GM12878 (cell line): ENCODE results near the gene TSGA10. TPM values are rescaled to one million over a fixed set of nuclear protein-coding genes. Genes with fewer than 3 reads are reported as not detected.
A peak's percentile ranks its signal among the peaks of the same experiment; 100 is the strongest.
"Not testable (repeated sequence)": the region's sequence is repeated elsewhere in the genome, so short reads cannot be mapped to it uniquely, and the experiment has no call there.

ENCODE experiments used
- ATAC-seq: fragments of 200-7000 bp; cut with Tn5 transposase; 3 replicates; pipeline ENCODE4 v1.9.1; 2020; ENCODE audit warnings: mild to moderate bottlenecking, moderate library complexity
- BruUV-seq: library from RNA; stranded (reverse); fragments of 400-500 nt; replicated peaks from 2 replicates; lab custom pipeline; 2021; lab: Mats Ljungman, UMichigan
- CTCF ChIA-PET: fragments of 300-600 bp; sonication (Branson Sonifier 250); formaldehyde crosslinking; extraction: SDS; loops from one replicate; lab custom pipeline; 2021; ENCODE audit warnings: inconsistent platforms; lab: Yijun Ruan, JAX
- POLR2A ChIA-PET: fragments of 350-600 bp; formaldehyde crosslinking; extraction: SDS; loops from one replicate; lab custom pipeline; 2021; ENCODE audit warnings: inconsistent platforms; lab: Charles Lee
- RAD21 ChIA-PET: fragments of 300-600 bp; sonication (Branson Sonifier 250); formaldehyde crosslinking; loops from one replicate; lab custom pipeline; 2023; ENCODE audit warnings: antibody characterized with exemption; ENCODE audit not compliant: unreplicated experiment; lab: Charles Lee
- SMC1A ChIA-PET: fragments of 300-600 bp; sonication (Branson Sonifier 250); formaldehyde crosslinking; loops from one replicate; lab custom pipeline; 2023; ENCODE audit not compliant: unreplicated experiment, uncharacterized antibody; lab: Charles Lee
- DNase-seq: peaks from one replicate; pipeline ENCODE4 v3.0.0-alpha.2; 2011; ENCODE audit warnings: low read depth, low spot score
- FAIRE-seq: peaks from 3 replicates; lab custom pipeline; 2011; peaks lifted over from hg19 to GRCh38; lab: Jason Lieb, UNC
- H2AFZ ChIP-seq: 2 replicates; pipeline ENCODE4 v1.6.0; 2011; ENCODE audit warnings: low read depth, low read length, control low read depth; ENCODE audit not compliant: control insufficient read depth
- H3K27ac ChIP-seq: 2 replicates; pipeline ENCODE4 v1.5.1; 2011; ENCODE audit warnings: control low read depth; ENCODE audit not compliant: control insufficient read depth, insufficient read depth
- H3K27me3 ChIP-seq, 2 experiments: replicated peaks in 1 of 2; 2 replicates each; pipeline versions ENCODE4 v1.6.0 to v1.6.1; 2011; ENCODE audit warnings: low read length in 1 of 2; ENCODE audit not compliant: control insufficient read depth in 2 of 2, insufficient read depth in 2 of 2
- H3K36me3 ChIP-seq, 2 experiments: 2 replicates each; pipeline ENCODE4 v1.5.1; 2011; ENCODE audit warnings: low read length in 1 of 2; ENCODE audit not compliant: control insufficient read depth in 2 of 2, insufficient read depth in 2 of 2
- H3K4me1 ChIP-seq: 2 replicates; pipeline ENCODE4 v1.6.1; 2011; ENCODE audit warnings: mild to moderate bottlenecking, low read length, moderate library complexity, mixed read lengths; ENCODE audit not compliant: control insufficient read depth, insufficient read depth
- H3K4me2 ChIP-seq: 2 replicates; pipeline ENCODE4 v1.6.0; 2011; ENCODE audit warnings: control low read depth; ENCODE audit not compliant: control insufficient read depth, insufficient read depth
- H3K4me3 ChIP-seq: fragments of 200-600 bp; sonication (generic); 2 replicates; pipeline ENCODE4 v1.5.1; 2016
- H3K79me2 ChIP-seq: 2 replicates; pipeline ENCODE4 v1.6.0; 2011; ENCODE audit warnings: low read length; ENCODE audit not compliant: control insufficient read depth, insufficient read depth
- H3K9ac ChIP-seq: 2 replicates; pipeline ENCODE4 v1.8.0; 2011; ENCODE audit warnings: low read length, control low read depth, mixed read lengths; ENCODE audit not compliant: control insufficient read depth, insufficient read depth
- H3K9me3 ChIP-seq: replicated peaks from 3 replicates; pipeline ENCODE4 v1.5.1; 2011; ENCODE audit warnings: mild to moderate bottlenecking, low read length; ENCODE audit not compliant: control insufficient read depth, insufficient read depth
- H4K20me1 ChIP-seq: 2 replicates; pipeline ENCODE4 v1.6.0; 2011; ENCODE audit not compliant: control insufficient read depth, insufficient read depth
- BCL3 ChIP-seq: IDR thresholded peaks from 2 replicates; pipeline ENCODE4 v1.6.1; 2011; ENCODE audit warnings: borderline replicate concordance, low read depth, mild to moderate bottlenecking, moderate library complexity, low read length; ENCODE audit not compliant: insufficient read depth, poor library complexity, severe bottlenecking
- CBX5 ChIP-seq: sonication (generic); IDR thresholded peaks from 2 replicates; pipeline ENCODE4 v1.6.1; 2016; ENCODE audit warnings: low read depth, moderate library complexity, mild to moderate bottlenecking, inconsistent platforms
- EED ChIP-seq: sonication (generic); IDR thresholded peaks from 2 replicates; pipeline ENCODE4 v1.6.1; 2016; ENCODE audit warnings: antibody characterized with exemption, low read depth
- MYB ChIP-seq: fragments of 150-350 bp; IDR thresholded peaks from 2 replicates; pipeline ENCODE4 v1.6.1; 2014; ENCODE audit warnings: mild to moderate bottlenecking, low read depth, low read length, borderline replicate concordance
- WGBS: methylation state at CpG from one replicate; pipeline ENCODE4 v1.1.6; 2016; ENCODE audit warnings: low lambda C conversion rate; ENCODE audit not compliant: insufficient replicate concordance, insufficient coverage; ENCODE audit errors: missing lambda C conversion rate; 5-methylcytosine and 5-hydroxymethylcytosine counted together
- in situ Hi-C: fragments of 300-500 bp; cut with MboI; formaldehyde crosslinking; loops from 9 replicates; pipeline ENCODE4 v1.14.3; 2018; ENCODE audit warnings: mixed read lengths
- intact Hi-C: fragments of 100-400 bp; cut with micrococcal nuclease; formaldehyde crosslinking; loops from one replicate; pipeline ENCODE4 v1.14.2; 2022; ENCODE audit not compliant: unreplicated experiment
- polyA plus RNA-seq, 11 experiments: library from polyadenylated mRNA; depleted of rRNA in 4 of 11; unstranded in 6 of 11; stranded (reverse) in 5 of 11; fragments of >200 nt; fragmentation: Nextera tagmentation in 4 of 11; fragmentation: Illumina TruSeq in 1 of 11; extraction: Ambion mirVana in 4 of 11; extraction: Trizol in 1 of 11; gene quantifications; 1 replicate in 1 of 11; 2 replicates in 10 of 11; pipeline versions ENCODE4 v1.2.1 to v1.2.3, GENCODE V29; 2011 to 2016; ENCODE audit warnings: inconsistent platforms in 2 of 11, missing spikeins in 2 of 11, low read depth in 1 of 11
- total RNA-seq, 4 experiments: library from RNA; depleted of rRNA in 3 of 4; stranded (reverse); fragments of >200 nt in 3 of 4; fragmentation: Illumina TruSeq in 1 of 4; extraction: Trizol in 1 of 4; gene quantifications; 2 replicates each; pipeline versions ENCODE4 v1.2.1 to v1.2.3, GENCODE V29; 2013 to 2021

Gene TSGA10
- total and polyA plus RNA-seq, 10 of the 15 experiments (the other 5 are each of a cell fraction or from before 2014, with no cell fraction given): 5.3 to 13.5 (median 8.6) TPM

- H3K27ac ChIP-seq: no peak overlapping the region
- no TSS peak for BruUV-seq
- H3K4me3 ChIP-seq: no peak overlapping the region
- intact Hi-C loops: no loop called here
- H3K36me3 ChIP-seq: no peaks in the 10 kb centered on the region
- ATAC-seq: no peak
- no peaks in the 10 kb centered on the region for H4K20me1 ChIP-seq
- ChIA-PET SMC1A (interaction anchor here (0.6 to 1.5 kb wide), 4 partner anchors 16 to 61 kb away, joined by 3 read pairs; no protein-coding TSS in a partner anchor), POLR2A (no interaction called here), CTCF (no interaction called here), RAD21 (no interaction called here)
- H3K27me3 ChIP-seq: no peaks in the 10 kb centered on the region
- DNase-seq: no peak
- FAIRE-seq: no peak
- H3K9me3 ChIP-seq: no peaks in the 10 kb centered on the region
- whole genome bisulfite sequencing: 99% methylated on average over 4 of the region's 4 CpGs
- no peak overlapping the region for H2AFZ ChIP-seq
- in situ Hi-C loops: no loop called here
- TF ChIP-seq CBX5: no peak
- peak; percentile 67 for TF ChIP-seq BCL3
- no peak for TF ChIP-seq MYB
- TF ChIP-seq EED: no peak
- H3K4me1 ChIP-seq: peaks cover 10% of the 10 kb centered on the region
- no peak overlapping the region for H3K9ac ChIP-seq
- H3K79me2 ChIP-seq: no peaks in the 10 kb centered on the region
- no peak overlapping the region for H3K4me2 ChIP-seq
Measured at GRCh38 chr2:99139003-99139402, 15.7 kb downstream of the TSGA10 start.

GRCh38 chr2:99135044-99135556 is 19.6 kb downstream of the TSGA10 start:
- H3K9me3 ChIP-seq, H2AFZ ChIP-seq, BruUV-seq, H3K4me1 ChIP-seq, H3K79me2 ChIP-seq, intact Hi-C loops, POLR2A ChIA-PET, H4K20me1 ChIP-seq, DNase-seq, CTCF ChIA-PET, H3K36me3 ChIP-seq, ATAC-seq, H3K9ac ChIP-seq, H3K4me3 ChIP-seq, H3K4me2 ChIP-seq, RAD21 ChIA-PET, FAIRE-seq, H3K27ac ChIP-seq, in situ Hi-C loops, H3K27me3 ChIP-seq: not testable (repeated sequence)
- WGBS: 95% methylated on average over 2 of the region's 2 CpGs
- SMC1A ChIA-PET: interaction anchor here (0.7 kb wide), 1 partner anchor 8 kb away, joined by 5 read pairs; no protein-coding TSS in a partner anchor
